Measurements from ENCODE around the gene COPZ1. TPM values are rescaled to one million over a fixed set of nuclear protein-coding genes. Genes with fewer than 3 reads are reported as not detected.

Gene COPZ1
- total and polyA plus RNA-seq, 9 of the 15 experiments (the other 6 are each of a cell fraction or from before 2014, with no cell fraction given) = 137 to 487 (median 233) TPM

GRCh38 chr12:54394281-54394719 lies 69.4 kb downstream of the COPZ1 start (continued):
- TF ChIP-seq MYBL2 (IDR thresholded peaks at IDR 0.05; ENCODE audit: low read depth) (no peak), MYBL2 (CRISPR knock-in tag; IDR thresholded peaks at IDR 0.05; ENCODE audit: borderline replicate concordance) (no peak), SMAD1 (IDR thresholded peaks at IDR 0.05; ENCODE audit: low read depth, low read length, partially characterized antibody) (no peak), THRAP3 (IDR thresholded peaks at IDR 0.05; ENCODE audit: borderline replicate concordance) (no peak), L3MBTL2 (IDR thresholded peaks at IDR 0.05) (no peak), RBM39 (optimal IDR thresholded peaks at IDR 0.05; ENCODE audit: low read depth, low read length) (no peak), ZBTB34 (CRISPR knock-in tag; IDR thresholded peaks at IDR 0.05) (no peak), ZFPM2 (CRISPR knock-in tag; IDR thresholded peaks at IDR 0.05) (no peak), CLOCK (CRISPR knock-in tag; IDR thresholded peaks at IDR 0.05; ENCODE audit: borderline replicate concordance) (no peak), SMARCA5 (IDR thresholded peaks at IDR 0.05) (peak; percentile 83), SPI1 (IDR thresholded peaks at IDR 0.05; ENCODE audit: borderline replicate concordance, low read depth, low read length) (no peak), XRCC4 (IDR thresholded peaks at IDR 0.05; ENCODE audit: extremely low read depth, insufficient read depth, insufficient read length) (no peak), RERE (CRISPR knock-in tag; IDR thresholded peaks at IDR 0.05; ENCODE audit: borderline replicate concordance) (no peak), ATF3 (IDR thresholded peaks at IDR 0.05) (no peak), ATF3 (CRISPR knock-in tag; conservative IDR thresholded peaks at IDR 0.05) (0 out of 2 replicates have a peak, but pooled peaks have one; percentile 27), PHTF2 (CRISPR knock-in tag; IDR thresholded peaks at IDR 0.05) (no peak), HMG20A (CRISPR knock-in tag; conservative IDR thresholded peaks at IDR 0.05) (no peak), ZNF444 (CRISPR knock-in tag; IDR thresholded peaks at IDR 0.05) (no peak)
